Medulla oblongata (tissue), 1 donor: ENCODE results near the gene VDR.

Experiments
- DNase-seq: peaks from one replicate; pipeline ENCODE4 v3.0.0-alpha.2; 2015; ENCODE audit errors: extremely low spot score

Gene VDR

DNA sequence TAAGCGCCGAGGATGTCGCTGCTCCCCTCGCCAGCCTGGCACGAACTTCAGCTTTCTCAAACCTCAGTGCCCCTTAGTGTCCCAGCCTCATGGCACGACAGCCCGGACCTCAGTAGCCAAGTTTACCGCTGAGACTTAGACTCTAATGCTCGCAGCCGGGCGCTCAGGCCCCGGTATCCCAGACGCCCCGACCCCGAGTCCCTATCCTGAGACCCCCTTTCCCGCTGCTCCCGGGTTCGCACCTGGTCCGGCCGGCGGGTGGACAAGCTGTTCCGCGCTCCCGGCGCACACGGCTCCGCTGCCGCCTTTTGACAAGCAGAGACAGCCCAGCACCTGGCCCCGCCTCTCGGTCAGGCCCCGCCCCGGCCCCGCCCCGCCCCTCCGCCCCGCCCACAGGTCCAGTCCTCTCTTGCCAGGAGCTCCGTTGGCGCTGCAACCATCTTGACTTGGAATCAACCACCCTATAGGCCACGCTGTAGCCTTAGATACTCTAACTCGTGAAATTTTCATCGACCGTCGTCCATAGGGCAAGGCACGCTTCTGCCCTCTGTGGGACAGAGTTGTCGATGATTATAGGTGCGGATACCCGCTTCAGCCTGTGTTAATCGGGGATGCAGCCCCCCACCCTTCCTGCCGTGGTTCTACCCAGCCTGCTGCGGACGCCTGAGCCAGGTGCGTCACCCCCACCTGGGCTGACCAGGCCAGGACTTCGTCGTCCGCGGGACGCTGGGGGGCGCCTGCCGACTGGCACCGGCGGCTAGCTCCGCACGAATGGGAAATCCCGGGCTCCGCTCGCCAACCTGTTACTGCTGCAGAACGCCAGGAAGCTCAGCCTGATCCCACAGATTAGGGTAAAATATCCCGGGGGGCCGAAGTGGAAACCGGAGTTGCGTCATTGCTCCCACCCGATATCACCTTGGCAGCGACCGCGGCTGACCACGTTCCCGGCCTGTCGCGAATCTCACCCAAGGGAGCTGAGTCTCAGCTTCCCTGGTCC, at the start of gene VDR:
TSS of gene VDR (minus strand) at position 282 of the 997 bp plus-strand sequence. CDS start 25,881 bp downstream, outside the sequence.
- DNase-seq: peak; percentile 24

DNA sequence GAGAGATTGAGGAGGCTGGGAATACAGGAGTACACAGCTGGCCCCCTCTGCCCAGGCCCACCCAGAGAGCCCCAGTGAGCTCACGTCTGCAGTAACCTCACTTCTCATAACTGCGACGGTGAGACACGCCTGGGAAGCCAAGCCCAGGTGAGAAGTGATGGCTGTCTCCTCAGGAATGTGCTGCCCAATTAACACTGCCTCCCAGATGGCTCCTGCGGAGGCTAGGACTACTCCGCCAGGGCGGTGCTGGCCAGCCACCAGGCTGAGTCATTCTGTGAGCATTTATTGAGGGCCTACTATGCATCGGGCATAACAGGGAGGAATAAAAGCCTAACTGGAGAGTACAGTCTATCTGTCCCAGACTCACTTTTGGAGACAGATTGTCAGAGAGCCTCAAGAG, 49.3 kb upstream of the VDR start:
- no peak for DNase-seq

DNA sequence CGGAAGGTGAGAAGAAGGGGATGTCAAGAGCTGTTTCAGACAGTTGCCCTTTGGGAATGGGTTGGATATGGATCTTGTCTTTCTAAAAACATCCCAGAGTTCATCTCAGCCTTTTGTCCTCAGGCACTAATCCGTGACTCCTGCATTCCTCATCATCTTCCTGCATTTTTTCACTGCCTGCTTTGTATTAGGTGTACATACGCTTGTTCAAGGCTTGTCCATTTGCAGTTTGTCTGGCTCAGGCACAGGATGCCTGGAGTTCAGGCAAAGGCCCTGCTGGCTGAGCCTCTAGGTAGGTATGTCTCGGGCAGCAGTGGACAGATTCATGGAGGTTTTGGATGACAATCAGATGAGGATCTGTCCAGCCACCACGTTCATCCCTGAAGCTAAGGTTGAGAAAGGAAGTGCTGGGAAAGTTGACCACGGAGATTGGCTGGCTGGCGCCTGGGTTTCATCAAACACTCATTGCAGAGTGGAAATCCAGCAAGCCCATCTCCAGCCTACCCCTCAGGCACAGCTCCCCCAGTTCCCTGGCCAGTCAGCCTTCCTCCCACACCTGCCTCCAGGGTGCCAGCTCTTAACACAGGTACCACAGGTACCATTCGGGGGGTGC, 46.2 kb upstream of the VDR start:
- no peak for DNase-seq

DNA sequence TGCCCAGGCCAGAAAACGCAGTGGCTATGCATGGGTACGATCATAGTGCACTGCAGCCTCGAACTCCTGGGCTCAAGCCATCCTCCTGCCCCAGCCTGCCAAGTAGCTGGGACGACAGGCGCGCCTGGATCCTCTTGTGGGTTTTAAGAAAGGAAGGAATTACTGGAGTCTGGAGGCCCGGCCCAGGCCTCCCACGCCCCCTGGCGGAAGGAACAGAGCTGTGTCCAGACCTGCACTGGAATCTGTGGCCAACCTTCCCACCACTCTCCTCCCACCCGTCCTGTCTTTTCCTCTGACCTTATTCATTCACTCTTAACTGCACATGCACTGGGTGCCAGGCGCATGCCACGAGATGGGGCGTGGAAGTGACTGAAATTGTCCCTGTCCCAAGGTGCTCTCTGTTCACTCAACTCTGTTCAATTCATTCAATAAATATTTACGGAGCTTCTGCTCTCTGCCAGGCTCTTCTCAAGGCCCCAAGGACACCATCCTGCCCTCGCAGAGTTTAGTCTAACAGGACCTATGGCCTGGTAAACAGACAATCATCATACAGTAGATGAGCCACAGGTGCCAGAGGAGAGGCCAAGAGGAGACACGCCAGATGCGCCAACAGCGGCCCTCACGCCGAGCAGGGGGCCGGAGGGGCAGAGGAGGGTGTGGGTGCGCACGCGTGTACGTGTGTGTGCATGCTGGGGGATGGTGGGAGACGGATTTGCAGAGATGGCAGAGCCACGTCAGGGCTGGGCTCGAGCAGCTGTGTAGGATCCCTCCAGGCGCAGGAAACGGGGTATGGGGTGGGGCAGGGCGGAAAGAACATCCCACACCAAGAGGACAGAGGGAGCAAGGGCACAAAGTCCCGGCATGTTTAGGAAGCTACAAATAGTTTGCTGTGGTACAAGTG, 44.9 kb upstream of the VDR start:
- peak; percentile 65 for DNase-seq

GRCh38 chr12:47947341-47947740, 42.5 kb upstream of the VDR start:
- DNase-seq: no peak

DNA sequence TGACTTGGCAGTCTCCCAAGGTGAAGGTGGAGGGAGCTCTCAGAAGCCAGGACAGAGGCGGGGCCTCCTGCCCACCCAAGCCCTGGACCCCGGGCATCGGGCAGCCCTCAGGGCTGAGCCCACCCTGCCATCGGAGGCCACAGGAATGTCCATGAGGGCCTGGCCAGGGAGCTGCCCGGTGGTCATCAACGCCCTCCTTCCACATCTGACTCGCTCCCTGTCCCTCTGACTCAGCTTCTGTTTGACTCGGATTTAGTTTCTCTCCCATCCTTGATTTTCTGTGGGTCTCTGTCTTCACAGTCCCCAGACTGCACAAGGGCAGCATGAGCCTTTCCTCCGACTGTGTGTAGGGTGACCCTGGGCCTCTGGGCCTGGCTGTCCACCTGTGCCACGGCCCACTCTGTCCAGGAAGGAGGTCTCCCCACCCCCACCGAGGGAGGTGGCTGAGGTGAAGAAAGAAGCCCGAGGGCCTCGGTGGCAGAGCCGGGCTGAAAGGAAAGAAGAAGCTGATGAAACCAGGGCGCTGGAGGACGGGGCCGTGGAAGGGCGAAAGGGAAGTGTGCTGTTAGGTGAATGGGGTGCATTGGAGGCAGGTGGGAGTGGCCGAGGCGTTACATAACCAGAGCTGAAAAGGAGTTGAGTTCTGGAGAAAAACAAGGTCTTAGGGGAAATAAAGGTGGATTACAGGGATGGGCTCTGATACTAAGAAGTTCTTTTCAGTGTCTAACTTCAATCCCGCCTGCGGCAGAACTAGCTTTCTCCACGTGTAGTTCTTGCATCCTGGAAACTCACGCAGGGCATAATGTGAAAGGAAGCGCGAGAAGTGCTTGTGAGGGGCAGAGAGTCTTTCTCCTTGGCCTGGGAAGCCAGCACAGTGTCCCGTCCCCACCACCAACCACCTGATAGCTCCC, 41.9 kb upstream of the VDR start:
- no peak for DNase-seq

- DNase-seq: no peak
Measured at GRCh38 chr12:47945341-47945728, 40.5 kb upstream of the VDR start.

DNA sequence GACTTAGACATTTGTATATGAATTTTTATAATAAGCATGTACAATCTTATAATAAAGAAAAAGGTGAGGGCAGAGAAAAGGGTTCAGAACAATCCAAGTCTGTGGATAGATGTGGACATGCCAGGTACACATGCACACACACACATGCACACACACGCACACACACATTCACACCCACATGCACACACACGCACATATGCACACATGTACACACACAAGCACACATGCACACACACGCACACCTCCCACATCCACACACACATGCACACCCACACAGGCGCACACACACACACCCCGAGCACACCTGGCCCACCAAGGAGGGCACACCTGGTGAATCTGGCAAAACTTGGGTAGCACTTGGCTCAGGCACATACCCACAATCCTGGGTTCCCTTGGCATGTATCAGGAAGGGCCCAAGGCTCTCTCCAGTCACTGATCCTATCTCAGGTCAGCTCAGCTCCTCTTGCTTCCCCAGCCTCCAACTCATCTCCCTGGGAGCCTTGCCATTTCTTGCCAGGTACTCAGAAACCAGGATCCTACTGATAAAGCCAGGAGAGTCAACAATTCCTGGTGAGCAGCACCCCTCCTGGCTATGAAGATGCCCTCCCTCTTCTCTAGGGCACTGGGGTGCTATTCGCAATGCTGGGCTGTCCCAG, 40.0 kb upstream of the VDR start:
- DNase-seq: no peak

GRCh38 chr12:47943623-47944340, 39.0 kb upstream of the VDR start:
- no peak for DNase-seq

DNA sequence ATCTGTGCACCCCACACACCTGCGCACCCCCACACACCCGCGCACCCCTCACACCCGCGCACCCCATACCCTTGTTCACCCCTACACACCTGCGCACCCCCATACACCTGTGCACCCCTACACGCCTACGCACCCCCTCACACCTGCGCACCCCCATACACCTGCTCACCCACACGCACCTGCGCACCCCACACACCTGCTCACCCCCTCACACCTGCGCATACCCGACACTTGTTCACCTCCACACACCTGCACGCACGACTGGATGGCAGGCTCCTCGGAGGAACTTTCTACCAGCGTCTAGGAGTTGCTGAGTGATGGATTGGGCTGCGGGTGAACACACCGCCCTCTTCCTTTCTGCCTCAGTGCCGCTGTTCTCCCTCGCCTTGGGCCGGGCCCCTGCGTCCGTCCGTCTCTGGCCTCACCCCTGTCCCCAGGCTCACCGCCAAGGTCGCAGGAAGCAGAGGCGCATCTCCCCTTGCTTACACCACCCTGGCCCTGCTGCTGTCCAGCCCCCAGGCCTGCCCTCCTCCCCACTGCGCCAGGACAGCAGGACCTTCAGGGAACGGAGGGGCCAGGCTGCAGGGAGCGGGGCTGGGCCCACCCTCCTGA, 37.9 kb upstream of the VDR start:
- DNase-seq: no peak

DNA sequence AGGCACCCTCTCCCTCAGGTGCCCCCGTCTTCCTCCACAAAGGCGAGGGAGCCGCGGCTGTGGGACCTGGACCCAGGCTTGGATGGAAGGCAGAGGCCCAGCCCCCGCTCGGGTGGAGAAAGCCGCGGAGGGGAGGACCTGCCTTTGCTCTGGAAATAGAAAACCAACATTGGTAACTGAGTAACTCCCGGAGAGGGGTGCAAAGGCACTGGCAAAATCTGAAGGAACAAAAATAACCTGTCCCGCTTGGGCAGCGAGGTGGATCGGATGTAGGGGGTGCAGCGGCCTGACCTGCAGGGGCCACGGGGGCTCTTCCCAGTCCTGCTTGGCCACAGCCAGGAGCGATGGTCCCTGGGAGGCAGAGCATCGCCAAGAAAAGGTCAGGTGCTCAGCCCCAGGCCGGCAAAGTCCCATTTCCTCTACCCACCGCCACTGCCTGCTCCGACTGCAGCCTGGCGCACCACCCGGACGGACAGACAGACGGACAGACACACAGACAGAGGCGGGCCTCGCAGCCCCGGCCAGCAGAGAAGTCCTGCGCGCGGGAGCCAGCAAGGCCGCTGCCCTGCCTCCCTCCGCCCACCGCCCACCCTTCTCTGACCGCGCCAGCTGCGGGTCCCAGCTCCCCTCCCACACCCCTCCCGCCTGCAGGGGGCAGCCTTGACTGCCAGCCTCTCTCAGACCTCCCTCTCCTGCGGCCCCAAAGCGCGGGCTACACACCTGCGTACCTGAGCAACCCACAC, 37.2 kb upstream of the VDR start:
- DNase-seq: no peak

GRCh38 chr12:47941475-47941780, 36.6 kb upstream of the VDR start:
- no peak for DNase-seq

- no peak for DNase-seq
Measured at GRCh38 chr12:47940773-47941474, 36.1 kb upstream of the VDR start.

DNA sequence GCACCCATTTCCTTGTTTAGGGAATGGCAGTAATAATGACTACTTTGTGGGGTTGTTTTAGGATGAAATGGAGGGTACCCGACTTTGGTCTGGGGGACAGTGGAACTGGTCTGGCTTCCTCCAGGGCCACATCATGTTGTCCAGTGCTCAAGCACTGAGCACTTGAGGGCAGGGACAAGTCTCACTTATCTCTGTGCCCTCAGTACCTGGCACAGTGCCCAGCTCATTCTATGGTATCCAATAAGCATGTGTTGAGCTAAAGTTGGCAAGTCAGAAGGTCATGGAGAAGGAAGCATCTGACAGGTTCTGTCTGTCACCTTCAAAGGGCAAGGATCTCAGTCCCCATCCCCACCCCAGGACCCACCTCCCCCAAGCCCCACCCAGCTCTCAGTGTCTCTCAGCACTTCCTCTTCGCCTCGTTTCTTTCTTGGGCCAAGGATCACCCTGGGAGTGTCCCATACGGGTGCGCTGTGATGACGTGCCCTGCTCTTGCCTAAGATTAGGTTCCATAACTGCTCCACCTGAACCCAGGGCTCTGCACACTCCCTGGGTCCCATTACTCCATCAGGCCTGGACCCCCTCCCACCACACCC, 34.3 kb upstream of the VDR start:
- no peak for DNase-seq

DNA sequence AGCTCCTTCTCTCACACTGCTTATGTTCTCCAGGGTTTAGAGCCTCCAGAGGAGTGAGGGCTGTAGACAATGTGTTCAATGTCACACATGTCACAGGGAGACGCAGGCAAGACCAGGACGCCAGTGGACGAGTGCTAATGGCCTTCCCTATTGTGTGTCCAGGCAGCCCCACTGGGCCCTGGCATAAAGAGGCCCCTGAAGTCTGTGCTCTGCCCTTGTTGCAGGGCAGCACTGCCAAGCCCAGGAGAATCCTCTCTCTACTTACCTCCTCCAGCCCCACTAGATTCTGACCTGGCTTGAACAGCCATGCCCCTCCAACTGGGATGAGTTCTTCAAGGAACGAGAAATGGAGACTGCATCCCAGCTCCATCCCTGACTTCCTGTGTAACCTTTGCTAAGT, 33.8 kb upstream of the VDR start:
- DNase-seq: no peak

GRCh38 chr12:47938093-47938492, 33.3 kb upstream of the VDR start:
- DNase-seq: no peak

DNA sequence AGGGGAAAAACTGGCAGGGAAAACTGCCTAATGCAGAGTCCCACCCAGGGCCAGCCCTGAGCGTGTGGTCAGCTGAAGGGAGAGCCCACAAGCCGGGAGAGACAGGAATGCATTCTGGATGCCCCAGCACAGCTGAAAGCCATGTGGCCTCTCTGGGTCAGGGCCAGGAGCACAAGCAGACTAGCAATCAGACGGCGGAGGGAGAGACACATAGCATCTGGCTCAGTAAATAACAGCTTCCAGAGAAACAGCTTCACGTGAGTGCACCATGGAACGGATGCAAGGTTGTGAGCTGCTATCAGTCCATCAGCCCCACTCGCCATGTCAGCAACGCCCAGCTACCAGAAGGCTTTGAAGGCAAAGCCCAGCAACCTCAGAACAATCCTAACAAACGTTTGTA, 30.4 kb upstream of the VDR start:
- DNase-seq: peak; percentile 40

GRCh38 chr12:47931187-47931586, 26.4 kb upstream of the VDR start:
- no peak for DNase-seq
